Measurements from ENCODE around the gene RNF13.
"Not testable (repeated sequence)": the region's sequence is repeated elsewhere in the genome, so short reads cannot be mapped to it uniquely, and the experiment has no call there.

RNF13 gene

GRCh38 chr3:149941186-149941585 is 128.2 kb downstream of the RNF13 start:
- Histone ChIP-seq H3K27me3 (ENCODE audit: insufficient read depth, poor library complexity, severe bottlenecking) (no peaks in the 10 kb centered on the region), H3K4me3 (replicated peaks; ENCODE audit: insufficient read depth, low read length) (no peak overlapping the region), H3K27ac (replicated peaks) (no peak overlapping the region)
- no peak for DNase-seq (ENCODE audit: low read depth in 1 of 2, low spot score in 1 of 2)
- no peak for TF ChIP-seq POLR2AphosphoS5 (IDR thresholded peaks at IDR 0.05; ENCODE audit: low read depth)
- TF ChIP-seq, protein P1, sequence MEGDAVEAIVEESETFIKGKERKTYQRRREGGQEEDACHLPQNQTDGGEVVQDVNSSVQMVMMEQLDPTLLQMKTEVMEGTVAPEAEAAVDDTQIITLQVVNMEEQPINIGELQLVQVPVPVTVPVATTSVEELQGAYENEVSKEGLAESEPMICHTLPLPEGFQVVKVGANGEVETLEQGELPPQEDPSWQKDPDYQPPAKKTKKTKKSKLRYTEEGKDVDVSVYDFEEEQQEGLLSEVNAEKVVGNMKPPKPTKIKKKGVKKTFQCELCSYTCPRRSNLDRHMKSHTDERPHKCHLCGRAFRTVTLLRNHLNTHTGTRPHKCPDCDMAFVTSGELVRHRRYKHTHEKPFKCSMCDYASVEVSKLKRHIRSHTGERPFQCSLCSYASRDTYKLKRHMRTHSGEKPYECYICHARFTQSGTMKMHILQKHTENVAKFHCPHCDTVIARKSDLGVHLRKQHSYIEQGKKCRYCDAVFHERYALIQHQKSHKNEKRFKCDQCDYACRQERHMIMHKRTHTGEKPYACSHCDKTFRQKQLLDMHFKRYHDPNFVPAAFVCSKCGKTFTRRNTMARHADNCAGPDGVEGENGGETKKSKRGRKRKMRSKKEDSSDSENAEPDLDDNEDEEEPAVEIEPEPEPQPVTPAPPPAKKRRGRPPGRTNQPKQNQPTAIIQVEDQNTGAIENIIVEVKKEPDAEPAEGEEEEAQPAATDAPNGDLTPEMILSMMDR (IDR thresholded peaks at IDR 0.05; ENCODE audit: insufficient read depth, low read length) = no peak
- no peak for TF ChIP-seq GABPA (IDR thresholded peaks at IDR 0.05; ENCODE audit: low read depth)
- TF ChIP-seq, protein P2, sequence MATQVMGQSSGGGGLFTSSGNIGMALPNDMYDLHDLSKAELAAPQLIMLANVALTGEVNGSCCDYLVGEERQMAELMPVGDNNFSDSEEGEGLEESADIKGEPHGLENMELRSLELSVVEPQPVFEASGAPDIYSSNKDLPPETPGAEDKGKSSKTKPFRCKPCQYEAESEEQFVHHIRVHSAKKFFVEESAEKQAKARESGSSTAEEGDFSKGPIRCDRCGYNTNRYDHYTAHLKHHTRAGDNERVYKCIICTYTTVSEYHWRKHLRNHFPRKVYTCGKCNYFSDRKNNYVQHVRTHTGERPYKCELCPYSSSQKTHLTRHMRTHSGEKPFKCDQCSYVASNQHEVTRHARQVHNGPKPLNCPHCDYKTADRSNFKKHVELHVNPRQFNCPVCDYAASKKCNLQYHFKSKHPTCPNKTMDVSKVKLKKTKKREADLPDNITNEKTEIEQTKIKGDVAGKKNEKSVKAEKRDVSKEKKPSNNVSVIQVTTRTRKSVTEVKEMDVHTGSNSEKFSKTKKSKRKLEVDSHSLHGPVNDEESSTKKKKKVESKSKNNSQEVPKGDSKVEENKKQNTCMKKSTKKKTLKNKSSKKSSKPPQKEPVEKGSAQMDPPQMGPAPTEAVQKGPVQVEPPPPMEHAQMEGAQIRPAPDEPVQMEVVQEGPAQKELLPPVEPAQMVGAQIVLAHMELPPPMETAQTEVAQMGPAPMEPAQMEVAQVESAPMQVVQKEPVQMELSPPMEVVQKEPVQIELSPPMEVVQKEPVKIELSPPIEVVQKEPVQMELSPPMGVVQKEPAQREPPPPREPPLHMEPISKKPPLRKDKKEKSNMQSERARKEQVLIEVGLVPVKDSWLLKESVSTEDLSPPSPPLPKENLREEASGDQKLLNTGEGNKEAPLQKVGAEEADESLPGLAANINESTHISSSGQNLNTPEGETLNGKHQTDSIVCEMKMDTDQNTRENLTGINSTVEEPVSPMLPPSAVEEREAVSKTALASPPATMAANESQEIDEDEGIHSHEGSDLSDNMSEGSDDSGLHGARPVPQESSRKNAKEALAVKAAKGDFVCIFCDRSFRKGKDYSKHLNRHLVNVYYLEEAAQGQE (IDR thresholded peaks at IDR 0.05; ENCODE audit: insufficient replicate concordance, low read depth) = no peak
- TF ChIP-seq SPI1 (IDR thresholded peaks at IDR 0.05; ENCODE audit: borderline replicate concordance, low read depth) = no peak

- no peaks in the 10 kb centered on the region for H3K27me3 ChIP-seq (ENCODE audit: insufficient read depth, poor library complexity, severe bottlenecking)
- TF ChIP-seq, protein P2 (IDR thresholded peaks at IDR 0.05; ENCODE audit: insufficient replicate concordance, low read depth) = no peak
- TF ChIP-seq, protein P1 (IDR thresholded peaks at IDR 0.05; ENCODE audit: insufficient read depth, low read length) = no peak
- TF ChIP-seq GABPA (IDR thresholded peaks at IDR 0.05; ENCODE audit: low read depth) (no peak), POLR2AphosphoS5 (IDR thresholded peaks at IDR 0.05; ENCODE audit: low read depth) (no peak), SPI1 (IDR thresholded peaks at IDR 0.05; ENCODE audit: borderline replicate concordance, low read depth) (no peak)
- DNase-seq (ENCODE audit: low read depth in 1 of 2, low spot score in 1 of 2) = no peak
- H3K27ac ChIP-seq (replicated peaks) = no peak overlapping the region
- H3K4me3 ChIP-seq (replicated peaks; ENCODE audit: insufficient read depth, low read length) = no peak overlapping the region
These were observed 128.9 kb downstream of the RNF13 start for GRCh38 chr3:149941946-149942345.

GRCh38 chr3:149942409-149942808 is 129.4 kb downstream of the RNF13 start:
- DNase-seq (ENCODE audit: low read depth in 1 of 2, low spot score in 1 of 2) = no peak
- no peak overlapping the region for H3K4me3 ChIP-seq (replicated peaks; ENCODE audit: insufficient read depth, low read length)
- TF ChIP-seq POLR2AphosphoS5 (IDR thresholded peaks at IDR 0.05; ENCODE audit: low read depth) (no peak), GABPA (IDR thresholded peaks at IDR 0.05; ENCODE audit: low read depth) (no peak), SPI1 (IDR thresholded peaks at IDR 0.05; ENCODE audit: borderline replicate concordance, low read depth) (no peak)
- TF ChIP-seq, protein P2 (IDR thresholded peaks at IDR 0.05; ENCODE audit: insufficient replicate concordance, low read depth) = no peak
- TF ChIP-seq, protein P1 (IDR thresholded peaks at IDR 0.05; ENCODE audit: insufficient read depth, low read length) = no peak
- H3K27me3 ChIP-seq (ENCODE audit: insufficient read depth, poor library complexity, severe bottlenecking) = no peaks in the 10 kb centered on the region
- H3K27ac ChIP-seq (replicated peaks) = no peak overlapping the region

GRCh38 chr3:149943966-149944365 is 131.0 kb downstream of the RNF13 start:
- not testable (repeated sequence) for DNase-seq (ENCODE audit: low read depth in 1 of 2, low spot score in 1 of 2); H3K27me3 ChIP-seq (ENCODE audit: insufficient read depth, poor library complexity, severe bottlenecking)

More at GRCh38 chr3:149943966-149944365, 131.0 kb downstream of the RNF13 start:
- not testable (repeated sequence) for H3K4me3 ChIP-seq (replicated peaks; ENCODE audit: insufficient read depth, low read length); H3K27ac ChIP-seq (replicated peaks)

Measured in HL-60 (cell line).